IPS-NIHi11 (cell line): ENCODE measurements around the gene EPHA6.
A peak's percentile ranks its signal among the peaks of the same experiment; 100 is the strongest.
"Not testable (repeated sequence)": the region's sequence is repeated elsewhere in the genome, so short reads cannot be mapped to it uniquely, and the experiment has no call there.

ENCODE experiments used
- DNase-seq: peaks from one replicate; pipeline ENCODE4 v3.0.0; 2012; ENCODE audit warnings: mixed read lengths, low spot score

Gene EPHA6

DNA sequence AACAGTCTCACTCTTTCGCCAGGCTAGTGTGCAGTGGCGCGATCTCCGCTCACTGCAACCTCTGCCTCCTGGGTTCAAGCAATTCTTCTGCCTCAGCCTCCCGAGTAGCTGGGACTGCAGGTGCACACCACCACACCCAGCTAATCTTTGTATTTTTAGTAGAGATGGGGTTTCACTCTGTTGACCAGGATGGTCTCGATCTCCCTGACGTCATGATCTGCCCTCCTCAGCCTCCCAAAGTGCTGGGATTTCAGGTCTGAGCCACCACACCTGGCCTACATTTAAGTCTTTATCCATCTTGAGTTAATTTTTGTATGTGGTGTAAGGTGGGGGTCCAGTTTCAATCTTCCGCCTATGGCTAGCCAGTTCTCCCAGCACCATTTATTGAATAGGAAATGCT lies 211.2 kb downstream of the EPHA6 start:
- not testable (repeated sequence) for DNase-seq

DNA sequence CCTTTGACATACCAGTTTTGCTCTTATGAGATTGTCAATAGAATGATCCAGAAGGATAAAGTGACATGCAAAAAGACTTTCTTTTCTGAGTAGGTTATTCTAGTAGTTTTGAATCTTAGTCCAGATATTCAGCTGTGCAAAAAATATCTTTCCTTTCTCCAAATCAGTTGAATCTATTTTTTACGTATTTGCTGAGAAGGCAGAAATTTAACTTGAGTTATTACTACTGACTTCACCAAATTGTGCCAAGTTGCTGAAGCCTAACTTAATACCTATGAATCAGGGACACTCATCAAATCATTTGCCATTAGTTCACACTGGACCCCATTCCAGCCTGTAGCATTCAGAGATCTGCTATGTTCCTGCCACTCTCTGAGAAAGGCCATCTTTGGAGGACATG lies 215.6 kb downstream of the EPHA6 start:
- DNase-seq: no peak

DNA sequence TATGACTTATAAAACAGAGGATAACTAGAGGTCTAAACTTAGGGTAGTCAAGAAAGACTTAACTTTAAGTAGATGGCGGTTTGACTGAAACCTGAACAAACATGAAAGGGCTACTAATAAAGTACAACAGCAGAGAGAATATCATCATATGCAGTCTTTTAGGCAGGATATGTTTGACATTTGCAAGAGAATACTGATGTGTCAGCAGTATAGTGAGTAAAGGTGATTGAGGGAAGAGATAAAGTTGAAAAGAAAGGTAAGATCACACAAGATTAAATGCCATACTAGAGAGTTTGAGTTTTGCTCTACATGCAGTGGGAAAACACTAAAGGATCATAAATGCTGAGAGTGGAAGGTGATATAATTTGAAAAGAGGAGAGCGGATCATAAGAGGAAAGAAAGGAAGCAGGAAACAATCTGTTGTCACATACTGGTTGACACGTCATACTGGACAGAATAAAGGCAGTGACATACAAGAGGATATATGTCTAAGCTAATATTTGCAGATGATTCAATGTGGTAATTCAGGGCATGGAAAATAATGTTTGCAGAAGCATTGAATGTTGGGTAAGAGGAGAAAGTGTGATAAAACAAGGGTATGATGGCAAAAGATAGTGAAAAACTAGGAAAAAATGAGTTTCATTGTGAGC lies 223.0 kb downstream of the EPHA6 start:
- DNase-seq: no peak

DNA sequence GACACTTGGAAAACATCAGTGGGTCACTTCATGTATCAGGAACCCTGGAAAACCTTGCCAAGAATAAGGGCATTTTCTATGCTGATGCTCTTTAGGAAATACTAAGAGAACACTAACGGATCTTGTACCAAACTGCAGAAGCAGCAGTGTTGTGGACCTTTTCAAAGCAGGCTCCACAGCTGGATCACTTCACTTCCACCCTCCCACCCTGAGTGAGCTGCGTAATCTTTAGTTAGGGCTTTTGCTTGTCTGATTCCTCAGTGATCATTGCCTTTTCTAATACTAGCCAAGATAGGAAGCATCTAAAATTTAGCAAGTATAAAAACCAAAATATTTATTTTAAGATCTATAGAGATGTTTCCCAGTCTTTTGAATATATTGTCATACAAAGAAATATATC lies 229.0 kb downstream of the EPHA6 start:
- no peak for DNase-seq

DNA sequence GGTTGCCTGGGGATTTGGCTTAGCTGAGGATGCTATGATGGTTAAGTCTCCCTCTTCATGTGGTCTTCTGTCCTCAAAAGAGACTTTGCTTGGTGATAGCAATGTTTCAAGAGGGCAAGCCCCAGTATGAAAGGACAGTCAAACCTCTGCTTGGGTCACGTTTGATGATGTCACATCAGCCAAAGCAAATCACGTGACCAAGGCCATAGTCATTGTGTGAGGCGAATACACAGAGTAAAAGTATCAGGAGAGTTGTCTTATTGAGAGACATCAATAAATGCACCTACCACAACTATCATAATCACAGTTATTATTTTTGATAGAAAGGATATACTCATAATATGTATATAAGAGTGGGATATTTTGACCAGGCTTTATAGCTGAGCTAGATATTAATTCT lies 243.0 kb downstream of the EPHA6 start:
- DNase-seq: no peak

DNA sequence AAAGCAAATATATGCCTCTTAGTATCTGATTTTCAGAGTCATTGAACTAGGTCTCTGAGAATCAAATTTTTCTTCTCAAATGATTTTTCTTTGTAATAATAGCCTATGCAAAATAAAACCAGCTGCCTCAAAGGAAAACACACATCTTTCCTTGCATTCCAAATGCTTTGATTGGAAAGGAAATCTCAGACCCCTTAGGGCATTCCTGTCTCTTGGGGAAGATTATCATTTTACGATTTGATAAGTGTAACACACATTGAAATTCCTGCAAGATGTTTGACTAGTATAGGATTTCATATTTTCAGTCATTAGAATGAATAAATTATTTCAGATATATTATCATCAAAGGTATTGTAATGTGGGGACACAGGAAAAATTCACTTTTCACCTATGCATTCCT lies 244.8 kb downstream of the EPHA6 start:
- no peak for DNase-seq

DNA sequence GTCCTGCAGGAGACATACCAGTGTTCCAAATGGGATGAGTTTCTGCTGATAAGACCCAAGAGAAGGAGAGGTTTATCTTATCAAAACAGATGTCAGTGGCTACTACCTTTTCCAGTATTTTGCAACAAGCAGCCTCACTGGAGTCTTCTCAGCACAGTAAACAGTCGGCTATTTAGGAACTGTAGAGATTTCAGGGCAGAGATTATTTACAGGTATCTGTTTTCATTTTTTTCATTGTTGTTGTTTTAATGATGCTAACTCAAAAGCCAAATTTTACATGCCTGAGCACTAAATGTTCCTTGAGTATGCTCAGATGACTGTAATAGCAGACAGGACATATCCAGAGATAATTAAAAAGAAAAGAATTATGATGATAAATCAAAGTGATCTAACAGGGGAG lies 252.1 kb downstream of the EPHA6 start:
- no peak for DNase-seq

DNA sequence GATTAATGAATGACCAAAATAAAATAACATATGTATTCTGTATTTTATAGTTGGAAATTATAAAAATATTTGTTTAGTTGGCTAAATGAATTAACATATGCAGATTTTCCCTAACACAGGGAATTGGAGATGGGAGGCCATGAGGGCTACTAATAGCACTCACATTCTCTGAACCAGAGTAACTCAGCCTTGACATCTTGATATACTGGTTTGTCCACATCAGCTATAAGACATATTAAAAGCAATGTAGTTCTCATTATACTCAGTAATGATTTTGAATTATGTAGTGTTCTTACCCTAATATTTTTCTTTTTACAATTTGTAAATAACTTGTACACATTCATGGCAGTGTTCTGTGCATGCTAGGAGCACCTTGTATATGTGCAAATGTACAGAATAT lies 255.9 kb downstream of the EPHA6 start:
- DNase-seq: no peak

DNA sequence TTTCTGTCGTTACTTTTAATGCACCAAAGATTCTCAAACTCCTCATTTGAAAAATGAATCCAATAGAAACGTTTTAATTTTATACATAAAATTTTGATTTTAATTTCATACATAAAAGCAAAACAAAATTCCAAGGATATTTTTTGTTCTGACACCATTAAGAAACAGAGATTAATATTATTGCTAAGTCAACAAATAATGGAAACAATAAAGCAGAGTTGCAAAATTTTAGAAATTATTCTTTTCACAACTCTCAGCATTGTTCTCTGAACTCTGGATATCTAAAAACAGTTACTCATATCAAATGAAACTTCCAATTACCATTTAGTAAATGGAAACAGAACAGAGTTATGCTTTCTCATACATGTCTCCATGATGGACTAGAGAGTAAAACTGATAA lies 260.2 kb downstream of the EPHA6 start:
- DNase-seq: no peak

DNA sequence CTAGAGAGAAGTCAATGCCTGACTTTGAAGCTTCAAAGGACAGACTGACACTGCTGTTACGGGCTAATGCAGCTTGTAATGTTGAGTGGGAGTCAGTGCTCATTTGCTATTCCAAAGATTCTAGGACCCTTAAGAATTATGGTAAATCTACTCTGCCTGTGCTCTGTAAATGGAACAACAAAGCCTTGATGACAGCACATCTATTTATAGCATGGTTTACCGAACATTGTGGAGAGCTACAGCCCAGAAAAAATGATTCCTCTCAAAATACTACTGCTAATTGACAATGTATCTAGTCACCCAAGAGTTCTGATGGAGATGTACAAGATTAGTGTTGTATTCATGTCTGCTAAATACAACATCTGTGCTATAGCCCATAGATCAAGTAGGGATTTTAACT lies 262.3 kb downstream of the EPHA6 start:
- DNase-seq: no peak

DNA sequence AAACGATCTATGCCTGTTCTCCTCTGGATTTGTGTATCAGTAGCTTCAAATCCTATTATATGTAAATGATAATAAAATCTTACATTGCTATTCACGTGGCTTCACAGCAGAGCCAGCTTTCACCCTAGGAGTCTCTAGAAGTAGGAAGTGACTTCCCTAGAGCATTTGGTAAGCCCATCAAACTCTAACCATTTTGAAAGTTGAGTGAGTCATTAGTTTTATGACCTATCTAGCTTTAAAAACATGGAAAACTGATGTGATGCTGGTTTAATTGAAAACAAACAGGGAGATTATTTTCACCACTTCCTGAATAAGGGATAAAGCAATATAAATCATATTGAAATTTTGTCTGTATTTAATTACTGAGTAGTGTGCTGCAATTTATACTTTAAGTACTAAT lies 275.2 kb downstream of the EPHA6 start:
- DNase-seq: no peak

DNA sequence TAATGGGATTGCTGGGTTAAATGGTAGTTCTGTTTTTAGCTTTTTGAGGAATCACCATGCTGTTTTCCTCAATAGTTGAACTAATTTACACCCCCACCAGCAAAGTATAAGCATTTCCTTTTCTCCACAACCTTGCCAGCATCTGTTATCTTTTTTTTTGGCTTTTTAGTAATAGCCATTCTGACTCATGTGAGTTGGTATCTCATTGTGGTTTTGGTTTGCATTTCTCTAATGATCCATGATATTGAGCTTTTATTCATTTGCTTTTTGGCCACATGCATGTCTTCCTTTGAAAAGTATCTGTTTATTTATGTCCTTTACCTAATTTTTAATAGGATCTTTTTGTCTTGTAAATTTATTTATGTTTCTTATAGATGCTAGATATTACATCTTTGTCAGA lies 288.2 kb downstream of the EPHA6 start:
- DNase-seq: no peak

DNA sequence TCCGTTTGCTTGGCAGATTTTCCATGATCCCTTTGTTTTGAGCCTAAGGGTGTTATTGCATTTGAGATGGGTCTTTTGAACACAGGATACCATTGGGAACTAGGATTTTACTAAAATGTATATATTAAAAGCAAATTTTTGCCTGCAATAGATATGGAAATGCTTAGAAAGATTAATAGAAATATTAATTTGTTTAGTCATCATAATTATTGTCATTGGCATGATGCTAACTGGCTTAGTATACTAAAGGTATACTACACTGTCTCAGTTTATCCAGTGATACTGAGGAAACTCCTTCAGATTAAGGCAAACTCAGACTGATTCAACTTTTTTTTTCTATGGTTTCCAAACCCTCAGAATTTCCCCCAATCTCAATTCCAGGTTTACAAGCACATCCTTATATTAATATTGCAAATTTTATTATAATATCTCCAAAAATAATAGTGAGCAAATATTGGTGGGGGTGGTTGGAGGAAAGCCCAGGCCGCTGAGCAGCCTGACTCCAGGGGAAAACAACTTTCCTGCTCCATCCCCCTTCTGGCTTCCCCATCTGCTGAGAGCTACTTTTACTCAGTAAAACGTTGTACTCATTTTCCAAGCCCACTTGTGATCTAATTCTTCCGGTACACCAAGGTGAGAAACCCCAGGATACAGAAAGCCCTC lies 291.7 kb downstream of the EPHA6 start:
- DNase-seq: no peak

DNA sequence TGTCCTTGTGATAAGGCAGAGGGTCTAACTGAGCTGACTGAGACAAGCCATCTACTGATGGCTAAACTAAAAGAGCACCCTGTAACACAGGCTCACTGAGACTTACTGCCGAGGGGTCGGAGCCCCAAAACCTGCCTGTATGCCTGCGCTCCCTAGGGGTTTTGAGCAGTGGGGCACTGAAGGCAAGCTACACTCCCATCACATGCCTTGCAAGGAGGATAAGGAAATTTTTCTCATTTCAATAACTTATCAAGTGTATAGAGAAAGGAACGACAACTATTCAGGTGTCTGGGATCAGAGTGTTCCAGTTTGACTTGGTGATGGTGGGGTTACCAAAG lies 292.2 kb downstream of the EPHA6 start:
- DNase-seq: no peak

DNA sequence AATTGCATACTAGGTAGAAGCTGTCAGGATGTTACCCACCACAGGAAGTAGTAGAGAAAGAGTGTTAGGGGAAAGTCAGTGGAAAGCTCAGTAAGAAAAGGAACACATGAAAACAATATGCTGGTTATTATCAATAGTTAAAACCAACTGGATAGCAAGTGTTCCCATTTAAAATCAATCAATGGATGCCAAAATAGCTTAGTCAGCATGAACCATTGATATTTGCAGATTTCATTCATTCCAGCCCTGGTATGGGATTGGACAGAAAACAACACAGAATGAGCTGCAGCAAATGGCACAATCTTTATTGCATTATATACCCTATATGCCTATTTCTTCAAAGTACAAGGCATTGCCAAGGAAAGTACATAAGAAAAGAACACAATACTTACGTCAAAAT lies 293.7 kb downstream of the EPHA6 start:
- DNase-seq: no peak

DNA sequence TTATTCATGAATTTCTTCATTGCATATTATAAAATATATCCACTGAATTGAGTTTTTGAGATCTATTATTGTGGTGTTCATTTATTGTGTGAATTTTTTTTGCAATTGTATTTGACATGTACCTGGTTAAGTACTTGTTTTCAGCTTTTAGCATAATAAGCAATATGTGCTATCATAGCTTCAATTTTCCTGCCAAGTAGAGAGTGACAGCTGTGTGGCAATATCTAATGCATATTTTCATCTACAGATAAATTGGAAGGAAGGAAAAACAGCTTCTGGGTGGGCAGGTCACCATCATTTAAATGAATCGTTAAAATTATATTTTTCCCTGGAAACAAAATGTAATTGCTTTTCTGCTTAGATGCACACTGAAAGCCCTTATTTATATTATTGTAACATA lies 296.9 kb downstream of the EPHA6 start:
- no peak for DNase-seq

DNA sequence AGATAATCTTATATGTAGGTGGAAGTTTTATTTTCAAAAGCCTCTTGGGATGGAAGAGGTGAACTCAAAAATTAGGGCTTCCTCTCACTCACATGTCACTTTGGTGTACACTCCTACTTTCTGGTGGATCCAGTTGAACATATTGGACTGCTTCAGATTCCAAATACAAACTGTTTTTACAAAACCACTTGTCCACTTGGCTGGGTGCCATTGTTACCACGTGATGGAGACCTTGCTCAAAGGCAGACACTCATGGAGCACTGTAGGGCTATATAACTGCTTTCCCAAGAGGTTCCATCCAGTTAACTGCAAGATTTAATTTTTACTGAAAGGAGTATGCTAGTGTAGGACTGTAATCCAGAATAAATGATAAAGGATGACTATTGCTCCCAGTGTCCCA lies 307.0 kb downstream of the EPHA6 start:
- DNase-seq: no peak

DNA sequence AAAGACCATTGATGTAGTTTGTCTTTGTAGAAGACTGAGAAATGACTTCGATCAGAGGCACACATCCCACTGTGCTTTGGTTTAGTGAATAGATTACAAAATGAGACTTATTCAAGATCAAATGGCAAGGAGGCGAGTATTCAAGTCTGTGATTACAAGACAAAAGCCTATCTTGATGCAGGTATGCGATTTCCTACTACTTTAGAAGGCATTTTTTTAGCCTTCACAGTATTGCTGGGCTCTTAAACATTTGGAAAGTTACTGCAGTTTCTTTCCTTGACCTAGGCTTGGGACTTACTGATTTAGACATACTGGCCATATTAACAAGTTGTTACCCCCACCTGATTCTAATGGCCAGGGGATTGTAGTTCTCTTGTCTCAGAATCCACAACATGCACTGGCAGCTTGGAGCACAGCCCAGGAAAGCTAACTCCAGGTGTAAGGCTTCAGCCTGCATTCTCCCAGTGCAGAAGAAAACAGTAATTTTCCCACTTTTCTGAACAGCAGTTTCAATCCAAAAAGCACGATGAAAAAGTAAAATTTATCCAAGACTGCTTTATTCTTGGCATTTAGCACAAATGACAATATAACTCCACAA lies 311.6 kb downstream of the EPHA6 start:
- peak; percentile 7 for DNase-seq

DNA sequence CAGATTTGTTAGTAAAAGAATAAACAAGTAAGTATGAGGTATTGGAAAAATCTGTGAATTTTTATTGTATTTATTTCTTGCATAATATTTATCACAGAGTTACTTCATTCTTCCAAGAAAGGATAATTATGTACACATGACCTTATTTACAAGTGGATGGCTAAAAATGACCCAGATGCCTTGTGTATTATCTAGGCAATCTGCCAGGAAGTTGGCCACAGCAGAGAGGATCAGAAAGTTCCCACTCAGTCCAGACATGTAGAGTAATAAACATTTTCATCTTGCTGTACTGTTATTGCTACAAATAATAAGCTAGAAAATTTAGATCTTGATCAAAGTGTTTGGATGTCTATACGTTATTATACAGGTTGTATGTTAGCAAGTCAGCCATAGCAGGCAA lies 317.1 kb downstream of the EPHA6 start:
- DNase-seq: no peak

DNA sequence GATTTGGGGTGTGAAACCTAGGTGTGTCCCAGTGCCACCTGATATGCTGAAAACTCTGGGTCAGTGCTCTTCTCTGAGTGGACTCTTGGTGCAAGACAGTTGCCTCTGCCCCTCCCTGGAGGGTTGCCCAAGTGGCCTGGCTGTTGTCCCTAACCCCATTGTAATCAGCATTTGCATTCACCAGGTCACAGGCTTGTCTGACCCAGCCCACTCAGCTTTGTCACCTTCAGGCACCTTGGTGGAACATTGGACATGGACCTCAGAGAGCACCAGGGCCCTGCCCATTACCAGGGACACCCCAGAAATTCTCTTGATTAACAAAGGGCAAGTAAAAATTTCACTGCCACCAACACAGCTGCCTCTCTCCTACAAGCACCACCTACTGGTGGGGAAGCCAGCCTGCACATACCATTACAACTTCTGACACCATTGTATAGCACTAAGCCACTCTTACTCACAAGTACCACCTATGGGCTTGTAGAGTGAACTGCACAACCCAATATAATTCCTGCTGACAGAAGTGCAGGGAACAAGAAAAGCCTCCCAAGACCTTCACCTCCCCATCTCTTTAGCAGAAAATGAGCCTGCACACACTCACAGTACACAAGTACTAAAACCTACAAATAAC lies 324.6 kb downstream of the EPHA6 start:
- DNase-seq: peak; percentile 44

DNA sequence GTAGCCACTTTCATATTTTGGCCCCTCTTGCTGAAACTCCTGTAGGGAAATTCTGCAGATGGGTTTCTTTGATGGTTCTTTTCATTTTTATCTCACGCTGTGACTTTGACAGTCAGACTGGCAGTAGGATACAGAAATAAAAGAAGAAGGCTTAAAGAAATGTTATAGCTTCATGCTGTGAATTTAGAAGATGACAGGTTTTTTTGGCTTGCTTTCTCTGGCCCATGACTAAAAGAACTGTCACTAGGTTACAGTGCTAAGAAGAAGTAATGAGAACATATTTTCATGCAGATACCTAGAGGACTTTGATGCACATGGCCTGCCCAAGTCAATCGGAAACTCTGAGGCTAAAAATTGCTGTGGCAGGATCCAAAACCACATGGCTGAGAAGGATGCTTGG lies 334.5 kb downstream of the EPHA6 start:
- no peak for DNase-seq

DNA sequence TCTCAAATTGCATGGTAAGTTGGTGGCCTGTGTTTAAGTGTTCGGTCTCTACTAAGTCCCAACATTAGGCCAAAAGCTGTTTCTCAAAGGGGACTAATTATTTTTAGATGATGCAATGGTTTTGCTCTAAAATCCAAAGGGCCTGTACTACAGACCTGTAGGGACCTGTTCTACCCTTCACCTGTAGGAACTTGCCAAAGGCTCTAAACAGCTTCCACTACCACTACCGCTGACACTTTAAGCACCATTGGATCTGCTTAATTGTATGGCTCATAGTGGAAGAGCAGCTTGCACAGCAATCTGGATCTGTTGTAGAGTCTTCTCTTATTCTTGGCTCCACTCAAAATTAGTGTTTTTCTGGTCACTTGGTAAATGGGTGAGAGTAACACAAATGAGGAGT lies 346.8 kb downstream of the EPHA6 start:
- no peak for DNase-seq

DNA sequence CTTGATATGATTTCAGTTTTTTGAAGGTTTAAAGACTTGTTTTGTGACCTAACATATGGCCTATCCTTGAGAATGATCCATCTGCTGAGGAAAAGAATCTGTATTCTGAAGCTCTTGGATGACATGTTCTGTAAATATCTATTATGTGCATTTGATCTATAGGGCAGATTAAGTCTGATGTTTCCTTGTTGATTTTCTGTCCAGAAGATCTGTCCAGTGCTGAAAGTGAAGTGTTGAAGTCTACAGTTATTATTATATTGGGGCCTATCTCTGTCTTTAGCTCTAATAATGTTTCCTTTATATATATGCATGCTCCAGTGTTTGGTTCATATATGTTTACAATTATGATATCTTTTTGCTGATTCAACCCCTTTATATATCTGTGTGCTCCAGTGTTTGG lies 362.8 kb downstream of the EPHA6 start:
- no peak for DNase-seq

DNA sequence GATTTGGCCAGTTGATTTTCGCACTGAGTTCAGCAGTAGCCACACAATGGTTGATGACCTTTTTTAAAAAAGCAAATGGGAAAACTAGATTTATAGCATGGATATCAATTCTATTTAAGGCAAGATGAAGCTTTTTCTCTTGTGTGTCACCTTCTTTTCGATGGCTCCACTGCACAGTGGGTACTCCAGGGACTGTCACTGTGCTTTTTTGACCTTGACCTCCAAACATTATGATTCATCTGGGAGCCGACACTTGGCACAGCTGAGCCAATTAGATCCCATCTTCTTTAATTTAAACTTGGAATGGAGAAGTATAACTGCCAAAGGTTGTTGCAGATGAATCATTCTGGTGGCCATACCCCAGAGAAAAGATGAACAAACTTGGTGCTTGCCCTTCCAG lies 367.3 kb downstream of the EPHA6 start:
- no peak for DNase-seq
